Natural killer cell (primary cell): ENCODE measurements around the gene PPY. TPM values are rescaled to one million over a fixed set of nuclear protein-coding genes. Genes with fewer than 3 reads are reported as not detected.

Experiments
- ATAC-seq, 3 donors: fragments of 150-1000 bp in 2 of 3; fragments of 200-7000 bp in 1 of 3; cut with Tn5 transposase; 1 replicate in 1 of 3; 2 replicates in 2 of 3; pipeline ENCODE4 v1.10.0; 2021; ENCODE audit warnings: mild to moderate bottlenecking in 2 of 3, moderate library complexity in 2 of 3
- DNase-seq, 2 donors: peaks; one replicate each; pipeline versions ENCODE4 v3.0.0 to v3.0.0-alpha.2; 2013 to 2021; ENCODE audit warnings: mixed read lengths in 1 of 2
- H3K27ac ChIP-seq: one replicate; pipeline ENCODE4 v1.5.1; 2013; ENCODE audit warnings: mild to moderate bottlenecking, low read length
- H3K27me3 ChIP-seq: one replicate; pipeline ENCODE4 v1.6.1; 2013; ENCODE audit warnings: low read length; ENCODE audit not compliant: control insufficient read depth, insufficient read depth
- H3K36me3 ChIP-seq: one replicate; pipeline ENCODE4 v1.6.1; 2013; ENCODE audit warnings: low read length; ENCODE audit not compliant: control insufficient read depth, insufficient read depth
- H3K4me1 ChIP-seq: one replicate; pipeline ENCODE4 v1.6.1; 2013; ENCODE audit warnings: low read length; ENCODE audit not compliant: control insufficient read depth, insufficient read depth
- H3K4me3 ChIP-seq: one replicate; pipeline ENCODE4 v1.5.1; 2013; ENCODE audit warnings: low read length
- H3K9me3 ChIP-seq: one replicate; pipeline ENCODE4 v1.6.1; 2013; ENCODE audit warnings: low read length; ENCODE audit not compliant: control insufficient read depth, insufficient read depth
- H3K27ac Mint-ChIP-seq, 2 donors: one replicate each; pipeline ENCODE4 v1.8.0; 2022; ENCODE audit warnings: mild to moderate bottlenecking in 2 of 2, mixed read lengths in 2 of 2, moderate library complexity in 1 of 2
- H3K27me3 Mint-ChIP-seq, 2 donors: one replicate each; pipeline ENCODE4 v1.8.0; 2022; ENCODE audit warnings: low read depth in 2 of 2, mixed read lengths in 2 of 2
- H3K36me3 Mint-ChIP-seq: one replicate; pipeline ENCODE4 v1.8.0; 2022; ENCODE audit warnings: mixed read lengths
- H3K4me1 Mint-ChIP-seq, 2 donors: one replicate each; pipeline ENCODE4 v1.8.0; 2022; ENCODE audit warnings: mixed read lengths in 2 of 2
- H3K4me3 Mint-ChIP-seq: one replicate; pipeline ENCODE4 v1.8.0; 2022; ENCODE audit warnings: mild to moderate bottlenecking, moderate library complexity, mixed read lengths
- H3K9me3 Mint-ChIP-seq, 2 donors: one replicate each; pipeline ENCODE4 v1.8.0; 2022; ENCODE audit warnings: mixed read lengths in 2 of 2
- WGBS: methylation state at CpG from one replicate; pipeline ENCODE4 v1.1.7; 2013; ENCODE audit warnings: missing lambda C conversion rate; ENCODE audit not compliant: insufficient coverage; 5-methylcytosine and 5-hydroxymethylcytosine counted together
- intact Hi-C: fragments of 100-400 bp; cut with micrococcal nuclease; formaldehyde crosslinking; loops from one replicate; pipeline ENCODE4 v1.14.2; 2022
- total RNA-seq, 4 donors: library from RNA; stranded (reverse); fragments of 120-200 nt in 1 of 4; gene quantifications; one replicate each; pipeline versions ENCODE4 v1.2.3 to v1.2.4, GENCODE V29; 2013 to 2022
- TF ChIP-seq, protein P1 (sequence below): fragments of 200-600 bp; IDR thresholded peaks from one replicate; pipeline ENCODE4 v1.8.0; 2022; ENCODE audit warnings: antibody characterized with exemption

PPY gene
- total RNA-seq, 3 donors from 2014 or later (not counting 1 experiment from before 2014, with no cell fraction given), result not detected

DNA sequence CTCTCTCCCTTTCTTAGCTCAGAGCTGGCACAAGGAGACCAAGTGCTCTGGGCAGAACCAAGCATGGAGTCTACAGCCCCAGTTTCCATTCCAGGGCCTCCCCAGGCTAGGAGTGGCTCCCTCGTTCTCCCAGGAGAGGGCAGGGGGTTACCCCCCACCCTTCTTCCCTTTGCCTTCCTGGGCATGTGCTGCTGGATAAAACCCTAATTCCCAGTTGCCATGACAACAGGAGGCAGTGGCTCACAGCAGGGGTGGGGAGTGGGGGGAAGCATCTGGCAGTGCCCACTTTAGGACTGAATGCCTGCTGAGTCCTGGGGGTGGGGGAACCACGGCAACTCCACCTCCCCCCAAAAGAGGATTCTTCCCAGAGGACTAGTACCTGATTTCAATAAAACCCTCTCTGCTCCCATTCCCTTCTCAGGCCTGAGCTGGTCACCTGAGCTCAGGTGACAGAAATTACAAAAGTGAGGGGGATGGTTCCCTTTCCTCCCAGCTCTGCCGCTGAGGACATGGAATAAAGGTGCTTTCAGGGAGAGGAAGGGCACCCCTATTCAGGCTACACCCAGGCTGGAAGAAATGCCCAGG lies 36.8 kb downstream of the PPY start:
- intact Hi-C loops, result no loop called here
- Histone ChIP-seq H3K27ac (no peak overlapping the region), H3K27me3 (peaks cover 39% of the 10 kb centered on the region), H3K9me3 (no peaks in the 10 kb centered on the region), H3K36me3 (no peaks in the 10 kb centered on the region), H3K4me1 (peaks cover 32% of the 10 kb centered on the region), H3K4me3 (no peak overlapping the region)
- no peak for ATAC-seq
- WGBS, result 35% methylated on average over 3 of the region's 3 CpGs
- peaks cover 11 to 44% of the 10 kb centered on the region in 2 donors for H3K27me3 Mint-ChIP-seq
- no peak for DNase-seq
- no peaks in the 10 kb centered on the region for H3K36me3 Mint-ChIP-seq
- H3K4me3 Mint-ChIP-seq, result no peak overlapping the region
- H3K27ac Mint-ChIP-seq, result no peak overlapping the region
- H3K9me3 Mint-ChIP-seq, result no peaks in the 10 kb centered on the region
- TF ChIP-seq, protein P1, sequence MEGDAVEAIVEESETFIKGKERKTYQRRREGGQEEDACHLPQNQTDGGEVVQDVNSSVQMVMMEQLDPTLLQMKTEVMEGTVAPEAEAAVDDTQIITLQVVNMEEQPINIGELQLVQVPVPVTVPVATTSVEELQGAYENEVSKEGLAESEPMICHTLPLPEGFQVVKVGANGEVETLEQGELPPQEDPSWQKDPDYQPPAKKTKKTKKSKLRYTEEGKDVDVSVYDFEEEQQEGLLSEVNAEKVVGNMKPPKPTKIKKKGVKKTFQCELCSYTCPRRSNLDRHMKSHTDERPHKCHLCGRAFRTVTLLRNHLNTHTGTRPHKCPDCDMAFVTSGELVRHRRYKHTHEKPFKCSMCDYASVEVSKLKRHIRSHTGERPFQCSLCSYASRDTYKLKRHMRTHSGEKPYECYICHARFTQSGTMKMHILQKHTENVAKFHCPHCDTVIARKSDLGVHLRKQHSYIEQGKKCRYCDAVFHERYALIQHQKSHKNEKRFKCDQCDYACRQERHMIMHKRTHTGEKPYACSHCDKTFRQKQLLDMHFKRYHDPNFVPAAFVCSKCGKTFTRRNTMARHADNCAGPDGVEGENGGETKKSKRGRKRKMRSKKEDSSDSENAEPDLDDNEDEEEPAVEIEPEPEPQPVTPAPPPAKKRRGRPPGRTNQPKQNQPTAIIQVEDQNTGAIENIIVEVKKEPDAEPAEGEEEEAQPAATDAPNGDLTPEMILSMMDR, result no peak
- peaks cover 0 to 20% of the 10 kb centered on the region in 2 donors for H3K4me1 Mint-ChIP-seq

DNA sequence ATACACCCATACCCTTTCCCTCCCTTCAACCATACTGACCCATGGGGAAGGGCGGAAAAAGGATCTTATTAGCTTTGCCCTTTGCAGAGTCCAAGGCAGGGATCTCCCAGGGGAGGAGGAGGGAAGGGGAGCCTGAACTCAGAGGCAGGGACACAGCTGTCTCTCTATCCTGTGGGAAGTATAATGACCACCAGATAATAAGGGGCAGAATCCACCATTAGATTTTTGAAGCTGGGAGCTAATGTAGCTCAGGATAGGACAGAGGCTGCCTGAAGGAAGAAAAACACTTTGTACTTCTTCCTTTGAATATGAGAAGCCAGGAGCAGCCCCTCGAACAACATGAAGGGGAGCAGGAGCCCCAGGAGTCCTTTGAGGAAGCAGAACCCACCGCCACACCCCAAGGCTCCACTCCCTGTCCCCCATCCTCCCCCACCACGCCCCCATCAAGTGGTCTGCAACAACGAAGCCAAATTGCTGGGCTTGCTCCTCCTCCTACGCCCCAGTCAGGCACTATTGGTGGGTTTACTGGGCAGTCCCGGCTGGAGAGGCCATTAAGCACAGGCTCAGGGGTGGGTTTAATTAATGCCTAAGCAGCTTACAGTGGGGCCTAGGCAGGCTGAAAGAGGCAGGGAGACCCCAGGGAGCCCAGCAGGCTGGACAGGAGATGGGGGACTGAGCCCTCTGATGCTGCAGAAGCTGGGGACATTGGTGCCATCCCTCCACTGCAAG lies 40.3 kb downstream of the PPY start:
- no peak overlapping the region for H3K4me3 Mint-ChIP-seq
- DNase-seq, result no peak
- intact Hi-C loops, result no loop called here

DNA sequence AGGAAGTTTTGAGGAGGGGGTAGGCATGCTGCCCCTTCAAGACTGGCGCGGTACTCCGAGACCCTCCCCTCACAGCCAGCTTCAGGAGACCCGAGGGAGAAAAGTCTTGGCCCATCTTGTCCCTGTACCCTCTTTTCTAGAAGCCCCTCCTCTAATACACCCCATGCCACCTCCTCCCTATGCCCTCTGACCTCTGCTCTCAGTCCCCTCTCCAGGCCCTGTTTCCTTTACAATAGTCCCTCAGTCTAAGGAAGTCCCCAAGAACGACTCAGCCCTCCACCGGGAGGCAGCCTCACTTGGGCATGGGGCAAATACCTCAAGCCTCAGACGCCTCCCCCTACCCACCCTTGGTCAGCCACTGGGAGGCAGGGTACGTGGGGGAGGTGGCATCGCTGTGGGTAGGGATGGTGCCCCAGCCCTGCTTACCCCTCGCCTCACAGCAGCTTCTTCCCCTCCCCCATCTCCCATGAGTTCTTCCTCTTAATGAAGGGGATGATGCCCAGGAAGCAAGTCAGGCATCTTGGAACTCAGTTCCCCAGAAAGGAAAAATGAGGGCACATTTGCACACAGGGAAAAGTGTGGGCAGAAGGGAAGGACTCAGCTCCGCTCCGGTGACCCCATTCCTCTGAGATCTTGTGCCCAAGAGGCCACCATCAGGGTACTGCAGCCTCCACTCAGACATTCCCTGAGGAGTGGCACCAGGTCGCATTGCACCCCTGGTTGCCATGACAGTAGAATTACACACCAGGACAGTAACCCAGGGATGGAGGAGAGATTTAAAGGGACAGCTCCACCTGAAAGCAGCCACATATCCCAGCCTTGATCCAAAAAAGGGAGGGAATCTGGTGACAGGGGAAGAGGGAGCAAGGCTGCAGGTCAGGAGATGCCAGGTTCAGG lies 41.2 kb downstream of the PPY start:
- Histone ChIP-seq H3K4me3 (no peak overlapping the region), H3K36me3 (no peaks in the 10 kb centered on the region), H3K27me3 (peaks cover 21% of the 10 kb centered on the region), H3K9me3 (no peaks in the 10 kb centered on the region), H3K27ac (no peak overlapping the region), H3K4me1 (peaks cover 14% of the 10 kb centered on the region)
- ATAC-seq (no peak), DNase-seq (no peak)
- Mint-ChIP-seq H3K36me3 (no peaks in the 10 kb centered on the region), H3K27me3 (peaks cover 30 to 55% of the 10 kb centered on the region in 2 donors), H3K9me3 (no peaks in the 10 kb centered on the region), H3K27ac (peak overlapping the region in 1 of 2 donors; percentile 74), H3K4me1 (peaks cover 0 to 16% of the 10 kb centered on the region in 2 donors), H3K4me3 (peak overlapping the region; percentile 45)
- 30% methylated on average over 10 of the region's 13 CpGs for WGBS
- TF ChIP-seq, protein P1, result no peak
- intact Hi-C loops, result no loop called here

More for the DNA sequence above, 40.3 kb downstream of the PPY start:
- no peak overlapping the region for H3K27ac Mint-ChIP-seq
- no peak overlapping the region for H3K27ac ChIP-seq
- TF ChIP-seq, protein P1, result no peak
- H3K9me3 ChIP-seq, result no peaks in the 10 kb centered on the region
- H3K36me3 Mint-ChIP-seq, result no peaks in the 10 kb centered on the region
- peaks cover 23% of the 10 kb centered on the region for H3K4me1 ChIP-seq
- H3K36me3 ChIP-seq, result no peaks in the 10 kb centered on the region
- no peak for ATAC-seq
- H3K4me3 ChIP-seq, result no peak overlapping the region
- H3K9me3 Mint-ChIP-seq, result no peaks in the 10 kb centered on the region
- peaks cover 0 to 25% of the 10 kb centered on the region in 2 donors for H3K4me1 Mint-ChIP-seq
- H3K27me3 Mint-ChIP-seq, result peaks cover 23 to 53% of the 10 kb centered on the region in 2 donors
- peaks cover 30% of the 10 kb centered on the region for H3K27me3 ChIP-seq
- 68% methylated on average over 7 of the region's 7 CpGs for WGBS
